Endothelial cell of umbilical vein (primary cell): ENCODE data around the gene FAM53B.

Experiments
- CTCF ChIP-seq, 2 donors: IDR thresholded peaks; 1 replicate in 1 of 2; 2 replicates in 1 of 2; pipeline ENCODE4 v1.5.1; 2011; ENCODE audit warnings: low read length in 2 of 2, mild to moderate bottlenecking in 2 of 2, moderate library complexity in 2 of 2, control low read depth in 1 of 2, inconsistent platforms in 1 of 2, low read depth in 1 of 2; ENCODE audit not compliant: insufficient read depth in 1 of 2; ENCODE audit errors: extremely low read depth in 1 of 2
- EZH2 ChIP-seq: IDR thresholded peaks from 2 replicates; pipeline ENCODE4 v1.6.1; 2012; ENCODE audit warnings: borderline replicate concordance, low read depth, mild to moderate bottlenecking, moderate library complexity, low read length, inconsistent platforms; ENCODE audit not compliant: severe bottlenecking
- FOS ChIP-seq: IDR thresholded peaks from 2 replicates; pipeline ENCODE4 v1.6.1; 2011; ENCODE audit warnings: mild to moderate bottlenecking, low read length, moderate library complexity, borderline replicate concordance; ENCODE audit not compliant: insufficient read depth
- GATA2 ChIP-seq: IDR thresholded peaks from 2 replicates; pipeline ENCODE4 v1.7.0; 2011; ENCODE audit warnings: low read depth, mild to moderate bottlenecking, moderate library complexity, mixed read lengths, low read length; ENCODE audit not compliant: insufficient read length, insufficient read depth
- MAX ChIP-seq: IDR thresholded peaks from 2 replicates; pipeline ENCODE4 v1.6.1; 2011; ENCODE audit not compliant: insufficient read depth, insufficient read length
- MYC ChIP-seq: IDR thresholded peaks from one replicate; pipeline ENCODE4 v1.6.1; 2011; ENCODE audit warnings: mild to moderate bottlenecking, low read depth, low read length
- POLR2A ChIP-seq: IDR thresholded peaks from 2 replicates; pipeline ENCODE4 v1.6.1; 2012; ENCODE audit warnings: low read depth, mild to moderate bottlenecking, control low read depth, low read length
- POLR2AphosphoS5 ChIP-seq: IDR thresholded peaks from 2 replicates; pipeline ENCODE4 v1.6.1; 2012; ENCODE audit warnings: low read depth, mild to moderate bottlenecking, control low read depth, low read length, moderate library complexity; ENCODE audit not compliant: insufficient read depth

GRCh38 chr10:124665091-124665490 is 79.1 kb downstream of the FAM53B start:
- no peak for TF ChIP-seq CTCF (IDR thresholded peaks at IDR 0.05; ENCODE audit: extremely low read depth in 1 of 2, insufficient read depth in 1 of 2, low read depth in 1 of 2, low read length in 2 of 2)
- no peak for TF ChIP-seq FOS
- TF ChIP-seq MAX, result no peak
- TF ChIP-seq MYC, result no peak
- no peak for TF ChIP-seq EZH2
- TF ChIP-seq GATA2, result no peak
- no peak for TF ChIP-seq POLR2A
- TF ChIP-seq POLR2AphosphoS5, result no peak
